OCI-LY1 (cell line): Measurements from ENCODE around the gene AAK1.

Experiments used
- EZH2 ChIP-seq: fragments of 200-600 bp; sonication (generic), shearing (Covaris generic); IDR thresholded peaks from 2 replicates; pipeline ENCODE4 v1.8.0; 2017; ENCODE audit warnings: borderline replicate concordance, mixed run types, mild to moderate bottlenecking, antibody characterized with exemption, low read length, moderate library complexity, mixed read lengths
- TF ChIP-seq, protein P1 (sequence below): fragments of 200-600 bp; sonication (generic), shearing (Covaris generic); IDR thresholded peaks from 2 replicates; pipeline ENCODE4 v1.5.1; 2017; ENCODE audit warnings: mild to moderate bottlenecking, antibody characterized with exemption, low read length, moderate library complexity, mixed read lengths

DNA sequence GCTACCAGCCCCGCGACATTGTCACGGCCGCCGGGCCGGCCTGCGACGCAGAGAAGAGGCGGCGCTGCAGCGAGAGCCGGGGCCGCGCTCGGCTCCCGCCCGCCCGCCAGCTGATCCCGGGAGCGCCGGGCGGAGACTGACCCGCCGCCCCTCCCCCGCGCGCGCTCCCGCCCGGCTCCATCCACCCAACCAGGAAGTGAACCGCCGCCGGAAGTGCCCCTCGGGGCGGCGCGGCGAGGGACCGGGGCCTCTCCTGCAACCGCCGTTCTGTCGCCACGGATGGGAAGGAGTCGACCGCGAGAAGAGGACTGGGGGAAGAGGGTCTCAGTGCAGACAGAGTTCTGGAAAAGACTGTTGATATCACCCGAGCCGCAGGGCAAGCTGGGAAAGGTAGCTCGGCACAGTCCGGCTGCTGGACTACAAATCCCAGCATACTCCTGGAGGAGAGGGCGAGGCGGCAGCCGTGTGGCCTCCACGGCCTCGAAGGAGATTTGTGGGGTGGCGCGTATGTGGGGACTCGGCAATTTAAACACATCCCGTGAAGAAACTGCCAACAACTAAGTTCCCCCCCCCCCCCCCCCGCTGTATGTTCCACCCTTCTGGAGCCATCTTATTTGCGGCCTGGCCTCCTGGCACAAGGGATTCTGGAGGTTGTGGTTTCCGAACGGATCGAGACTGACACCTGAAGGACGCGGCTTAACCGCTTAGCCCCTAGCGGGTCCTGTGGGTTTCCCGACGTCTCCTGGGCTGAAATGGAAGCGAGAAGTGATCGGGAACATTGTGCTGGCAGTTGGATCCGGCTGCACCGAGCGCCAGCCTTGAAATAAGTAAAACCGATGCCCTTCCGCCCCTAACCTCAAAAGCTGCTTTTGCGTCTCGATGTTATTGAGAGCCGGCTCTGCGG, at the start of gene AAK1:
- TF ChIP-seq, protein P1, sequence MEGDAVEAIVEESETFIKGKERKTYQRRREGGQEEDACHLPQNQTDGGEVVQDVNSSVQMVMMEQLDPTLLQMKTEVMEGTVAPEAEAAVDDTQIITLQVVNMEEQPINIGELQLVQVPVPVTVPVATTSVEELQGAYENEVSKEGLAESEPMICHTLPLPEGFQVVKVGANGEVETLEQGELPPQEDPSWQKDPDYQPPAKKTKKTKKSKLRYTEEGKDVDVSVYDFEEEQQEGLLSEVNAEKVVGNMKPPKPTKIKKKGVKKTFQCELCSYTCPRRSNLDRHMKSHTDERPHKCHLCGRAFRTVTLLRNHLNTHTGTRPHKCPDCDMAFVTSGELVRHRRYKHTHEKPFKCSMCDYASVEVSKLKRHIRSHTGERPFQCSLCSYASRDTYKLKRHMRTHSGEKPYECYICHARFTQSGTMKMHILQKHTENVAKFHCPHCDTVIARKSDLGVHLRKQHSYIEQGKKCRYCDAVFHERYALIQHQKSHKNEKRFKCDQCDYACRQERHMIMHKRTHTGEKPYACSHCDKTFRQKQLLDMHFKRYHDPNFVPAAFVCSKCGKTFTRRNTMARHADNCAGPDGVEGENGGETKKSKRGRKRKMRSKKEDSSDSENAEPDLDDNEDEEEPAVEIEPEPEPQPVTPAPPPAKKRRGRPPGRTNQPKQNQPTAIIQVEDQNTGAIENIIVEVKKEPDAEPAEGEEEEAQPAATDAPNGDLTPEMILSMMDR, result no peak
- no peak for TF ChIP-seq EZH2
